HTERT RPE-1 (cell line): ENCODE measurements around the gene ZNF783.

Experiments used
- in situ Hi-C: fragments of 300-500 bp; cut with MboI; formaldehyde crosslinking; loops from 4 replicates; pipeline ENCODE4 v1.14.3; 2020; ENCODE audit warnings: low sequenced_read_pairs

Gene ZNF783

DNA sequence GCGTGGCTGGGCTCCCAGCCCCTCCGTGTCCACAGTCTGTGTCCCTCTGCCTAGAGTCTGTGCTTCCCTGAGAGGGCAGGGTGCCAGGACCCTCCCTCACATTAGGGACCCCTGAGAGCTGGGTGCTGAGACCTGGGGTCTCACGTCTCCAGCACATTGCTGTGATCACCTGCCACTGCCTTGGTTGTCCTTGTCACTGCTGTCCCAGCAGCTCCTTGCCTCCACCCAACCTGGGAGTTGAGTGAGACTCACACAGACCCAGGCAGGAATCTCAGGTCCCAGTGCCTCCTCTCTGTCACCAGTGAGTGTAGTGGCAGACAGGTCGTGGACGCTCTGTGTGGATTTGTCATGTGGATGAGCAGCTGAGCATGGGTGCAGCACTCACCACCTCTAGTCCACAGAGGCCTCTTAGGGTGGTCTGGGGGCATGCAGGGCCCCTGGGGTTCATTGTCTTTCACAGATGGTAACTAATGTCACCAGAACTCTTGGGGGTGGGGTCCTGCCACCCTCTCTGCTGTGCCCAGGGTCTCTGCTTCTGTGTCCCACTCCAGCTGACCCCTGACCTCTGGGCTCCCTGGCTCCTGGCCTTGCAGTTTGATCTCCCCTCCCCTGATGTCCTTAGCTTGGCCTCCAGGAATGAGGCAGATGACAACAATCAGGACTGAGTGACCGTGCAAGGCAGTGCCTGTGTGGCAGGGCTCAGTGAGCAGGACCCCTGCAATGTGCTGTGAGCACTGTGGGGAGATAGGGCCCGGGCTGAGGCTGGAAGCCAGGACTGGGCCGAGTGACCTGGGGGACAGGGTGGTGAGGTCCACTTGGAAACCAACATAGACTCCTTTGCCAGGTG lies 18.9 kb downstream of the ZNF783 start:
- in situ Hi-C loops, result no loop called here

DNA sequence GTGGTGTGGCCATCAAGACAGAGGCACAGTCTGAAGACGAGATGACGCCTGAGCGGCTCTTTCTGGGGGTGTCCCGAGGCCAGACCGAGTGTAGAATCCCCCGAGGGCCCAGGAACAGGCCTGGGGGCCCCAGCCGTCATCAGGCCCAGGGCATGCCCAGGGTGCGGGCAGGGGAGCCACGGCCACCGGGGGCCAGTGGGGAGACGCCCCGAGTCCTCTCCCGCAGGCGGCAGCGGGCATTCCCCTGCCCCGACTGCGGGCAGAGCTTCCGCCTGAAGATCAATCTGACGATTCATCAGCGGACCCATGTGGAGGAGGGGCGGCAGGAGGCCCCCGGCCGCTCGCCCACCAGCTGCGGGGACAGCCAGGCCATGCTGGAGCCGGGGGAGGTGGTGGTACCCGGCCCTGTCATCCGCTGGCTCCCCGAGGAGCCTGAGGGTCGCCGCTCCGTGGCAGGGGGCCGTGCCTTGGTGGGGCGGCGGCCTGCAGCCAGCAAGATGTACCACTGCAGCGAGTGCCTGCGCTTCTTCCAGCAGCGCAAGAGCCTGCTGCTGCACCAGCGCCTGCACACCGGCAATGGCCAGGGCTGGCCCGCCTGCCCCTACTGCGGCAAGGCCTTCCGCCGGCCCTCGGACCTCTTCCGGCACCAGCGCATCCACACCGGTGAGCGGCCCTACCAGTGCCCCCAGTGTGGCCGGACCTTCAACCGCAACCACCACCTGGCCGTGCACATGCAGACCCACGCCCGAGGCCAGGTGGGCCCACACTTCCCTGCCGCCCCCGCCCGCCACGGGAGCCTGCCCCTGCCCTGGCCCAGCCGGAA lies 19.7 kb downstream of the ZNF783 start:
- in situ Hi-C loops, result no loop called here

DNA sequence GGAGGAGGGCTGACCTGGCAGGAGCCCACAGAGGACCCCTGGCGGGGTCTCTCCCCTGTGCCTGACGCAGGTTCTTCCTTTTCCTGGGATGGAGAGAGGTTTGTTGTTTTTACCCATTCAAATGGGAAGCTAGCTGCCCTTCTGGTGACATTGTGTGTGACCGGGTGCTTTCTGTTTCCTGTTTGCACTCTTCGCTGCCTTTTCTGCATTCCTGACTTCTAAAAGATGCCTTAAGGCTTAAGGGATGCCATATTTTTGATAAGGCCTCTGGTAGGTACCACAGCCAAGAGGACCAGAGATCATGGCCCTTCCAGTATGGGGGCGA lies 20.3 kb downstream of the ZNF783 start:
- in situ Hi-C loops, result no loop called here

DNA sequence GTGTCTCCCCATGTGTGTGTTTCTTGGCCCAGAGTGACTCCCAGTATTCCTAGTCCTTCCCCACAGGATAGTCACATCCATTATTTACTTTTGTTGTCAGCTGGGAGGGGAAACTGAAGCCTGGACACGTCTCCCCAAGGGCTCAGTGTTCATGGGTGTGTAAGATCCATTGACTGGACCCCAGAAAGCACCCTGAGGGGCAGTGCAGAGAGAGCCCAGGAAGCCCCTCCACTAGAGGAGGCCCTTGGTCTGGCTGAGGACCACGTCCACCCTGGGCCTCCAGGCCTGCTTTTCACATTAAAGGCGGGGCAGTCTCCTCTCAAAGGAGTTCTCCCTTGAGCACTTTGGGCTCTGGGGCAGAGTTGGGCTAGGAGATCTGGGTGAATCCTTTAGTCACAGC lies 21.3 kb downstream of the ZNF783 start:
- in situ Hi-C loops, result no loop called here

DNA sequence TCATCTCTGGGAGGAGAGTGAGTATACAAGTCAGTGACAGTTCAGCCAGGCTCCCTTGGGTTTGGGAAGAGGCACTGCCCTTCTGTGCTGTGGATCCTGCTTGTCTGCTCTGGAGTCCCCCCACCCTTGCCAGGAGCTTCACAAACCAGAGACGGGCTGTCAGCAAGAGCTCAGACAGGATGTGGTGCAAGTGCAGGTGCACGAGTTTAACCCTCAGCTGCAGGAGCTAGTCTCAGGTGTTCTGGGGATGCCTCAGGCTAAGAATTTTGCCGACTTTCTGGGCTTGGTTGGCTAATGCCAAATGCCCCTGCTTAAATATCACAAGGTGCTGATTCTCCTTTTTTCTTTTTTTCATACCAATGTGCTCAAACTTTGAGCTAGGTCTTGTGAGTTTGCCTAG lies 22.3 kb downstream of the ZNF783 start:
- in situ Hi-C loops, result no loop called here

DNA sequence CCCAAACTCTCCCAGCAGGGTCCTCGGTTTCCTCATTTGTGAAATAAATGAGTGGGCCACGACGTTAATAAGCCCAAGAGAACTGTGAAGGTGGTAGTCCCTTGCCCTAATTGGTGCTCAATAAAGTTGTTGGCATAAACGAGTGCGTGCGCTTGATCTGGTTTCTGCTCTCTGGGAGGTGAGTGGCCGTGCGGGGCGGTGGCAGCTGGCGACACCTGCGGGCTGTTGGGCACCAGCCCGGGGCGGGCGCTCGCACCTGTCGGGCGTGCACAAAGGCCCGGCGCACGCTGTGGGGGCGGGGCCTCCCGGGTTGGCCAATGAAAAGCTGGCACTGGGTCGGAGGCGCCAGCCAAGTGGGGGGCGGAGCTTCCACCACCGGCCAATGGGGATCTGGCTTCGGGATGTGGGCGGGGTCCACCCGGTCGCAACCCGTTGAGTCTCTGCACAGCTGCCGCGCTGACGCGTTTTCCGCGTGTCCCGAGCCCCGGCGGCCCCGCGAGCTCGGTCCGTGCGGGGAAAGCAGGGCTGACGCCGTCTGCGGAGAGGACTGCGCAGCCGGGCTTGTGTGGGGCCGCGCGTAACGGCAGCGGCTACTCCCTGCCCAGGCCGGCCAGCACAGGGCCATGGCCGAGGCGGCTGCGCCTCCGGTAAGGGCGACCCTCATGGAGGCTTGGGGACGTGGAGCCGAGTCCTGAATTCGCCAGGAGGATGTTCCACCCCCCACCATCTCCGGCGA lies 23.0 kb downstream of the ZNF783 start:
- in situ Hi-C loops, result no loop called here

DNA sequence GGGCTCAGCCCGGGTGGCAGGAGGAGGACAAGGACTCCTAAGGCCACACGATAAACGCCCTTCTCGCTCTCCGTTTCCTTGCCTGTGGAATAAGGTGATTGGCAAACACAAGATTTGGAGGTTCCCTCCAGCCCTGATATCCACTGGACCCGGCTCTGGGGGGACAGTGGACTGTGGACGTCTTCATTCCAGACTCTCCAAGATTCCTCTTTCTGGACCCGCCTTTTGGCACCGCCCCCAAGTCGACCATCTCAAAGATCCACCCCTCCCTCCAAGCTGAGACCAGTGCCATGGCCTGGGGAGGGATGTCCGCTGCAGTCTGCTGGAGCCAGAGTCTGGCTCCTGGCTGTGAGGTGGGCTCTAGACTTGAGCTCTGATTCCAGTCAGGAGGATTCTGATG lies 23.6 kb downstream of the ZNF783 start:
- in situ Hi-C loops, result no loop called here

DNA sequence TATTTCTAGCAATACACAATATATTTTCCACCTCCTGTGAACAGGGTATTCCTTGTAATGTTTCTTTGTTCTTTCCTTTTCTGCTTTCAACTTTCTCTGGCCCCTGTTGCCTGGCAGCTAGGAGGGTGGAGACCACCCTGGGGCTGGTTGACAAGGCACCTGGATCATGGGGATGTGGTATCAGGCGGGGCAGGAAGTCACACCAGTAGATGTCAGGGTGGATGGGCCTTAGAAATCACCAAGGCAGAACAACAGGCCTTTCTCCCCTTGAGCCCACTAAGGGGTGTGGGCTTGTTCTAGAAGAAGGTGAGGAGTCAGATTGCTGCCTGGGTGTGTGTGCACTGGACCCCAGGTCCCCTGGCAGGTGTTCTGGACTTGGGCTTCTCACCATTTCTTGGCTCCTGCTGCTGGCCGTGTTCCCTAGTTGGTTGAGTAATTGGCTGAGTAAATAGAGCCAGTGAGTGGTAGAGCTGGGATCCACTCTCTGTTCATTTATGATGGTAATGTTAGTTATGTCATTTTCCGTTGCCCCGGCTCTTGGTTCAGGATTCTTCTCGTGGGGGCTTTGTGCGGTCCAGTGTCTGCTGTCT lies 24.9 kb downstream of the ZNF783 start:
- in situ Hi-C loops, result no loop called here

DNA sequence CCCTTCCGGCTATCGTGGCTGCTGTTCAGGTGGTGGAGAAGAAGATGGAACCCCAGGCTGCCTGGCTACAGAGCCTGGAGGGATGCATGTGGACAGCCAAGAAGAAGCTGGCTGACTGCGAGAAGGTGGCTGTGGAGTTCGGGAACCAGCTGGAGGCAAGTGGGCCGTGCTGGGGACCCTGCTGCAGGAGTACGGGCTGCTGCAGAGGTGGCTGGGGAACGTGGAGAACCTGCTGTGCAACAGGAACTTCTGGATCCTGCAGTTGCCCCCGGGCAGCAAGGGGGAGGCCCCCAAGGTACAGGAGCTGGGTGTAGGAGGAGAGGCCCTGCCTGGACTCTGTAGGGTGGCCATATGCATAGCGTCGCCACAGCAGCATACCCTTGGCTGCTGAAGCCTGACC lies 25.6 kb downstream of the ZNF783 start:
- in situ Hi-C loops, result no loop called here

DNA sequence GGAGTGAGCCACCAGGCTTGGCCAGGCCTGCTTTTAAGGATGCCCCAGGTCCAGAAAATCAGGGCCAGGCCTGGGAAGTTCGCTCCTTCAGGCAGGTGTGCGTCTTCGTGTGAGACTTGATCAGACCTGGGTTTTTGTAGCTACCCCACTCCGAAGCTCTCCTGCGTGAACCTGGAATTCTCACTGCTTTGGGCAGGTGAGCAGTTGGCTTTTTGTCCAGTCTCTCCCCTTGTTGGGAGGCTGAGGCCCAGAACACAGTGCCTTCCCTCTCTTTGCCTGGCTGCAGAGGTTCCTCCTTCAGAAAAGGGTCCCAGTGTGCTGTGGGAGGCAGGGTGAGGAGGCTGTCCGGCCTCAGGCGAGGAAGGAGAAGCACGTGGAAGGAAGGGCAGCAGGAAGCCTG lies 27.3 kb downstream of the ZNF783 start:
- in situ Hi-C loops, result no loop called here

DNA sequence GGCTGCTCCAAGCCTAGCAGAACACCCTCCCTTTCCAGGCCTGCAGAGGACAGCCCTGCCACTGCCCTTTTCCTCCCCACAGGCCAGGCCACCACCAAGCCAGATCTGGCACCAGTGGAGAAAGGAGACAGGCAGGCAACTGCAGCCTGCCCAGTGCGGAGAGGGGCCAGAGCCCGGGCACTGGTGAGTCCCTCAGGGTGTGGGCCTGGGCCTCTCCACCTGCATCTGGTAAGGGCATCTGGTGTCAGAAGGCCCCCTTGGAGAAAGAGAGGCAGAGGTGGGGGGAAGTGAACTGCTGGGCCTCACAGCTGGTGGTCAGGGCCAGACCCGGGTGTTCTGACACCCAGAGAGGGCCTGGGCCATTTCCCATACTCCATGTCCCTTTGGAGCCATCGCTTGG lies 27.9 kb downstream of the ZNF783 start:
- in situ Hi-C loops, result no loop called here

DNA sequence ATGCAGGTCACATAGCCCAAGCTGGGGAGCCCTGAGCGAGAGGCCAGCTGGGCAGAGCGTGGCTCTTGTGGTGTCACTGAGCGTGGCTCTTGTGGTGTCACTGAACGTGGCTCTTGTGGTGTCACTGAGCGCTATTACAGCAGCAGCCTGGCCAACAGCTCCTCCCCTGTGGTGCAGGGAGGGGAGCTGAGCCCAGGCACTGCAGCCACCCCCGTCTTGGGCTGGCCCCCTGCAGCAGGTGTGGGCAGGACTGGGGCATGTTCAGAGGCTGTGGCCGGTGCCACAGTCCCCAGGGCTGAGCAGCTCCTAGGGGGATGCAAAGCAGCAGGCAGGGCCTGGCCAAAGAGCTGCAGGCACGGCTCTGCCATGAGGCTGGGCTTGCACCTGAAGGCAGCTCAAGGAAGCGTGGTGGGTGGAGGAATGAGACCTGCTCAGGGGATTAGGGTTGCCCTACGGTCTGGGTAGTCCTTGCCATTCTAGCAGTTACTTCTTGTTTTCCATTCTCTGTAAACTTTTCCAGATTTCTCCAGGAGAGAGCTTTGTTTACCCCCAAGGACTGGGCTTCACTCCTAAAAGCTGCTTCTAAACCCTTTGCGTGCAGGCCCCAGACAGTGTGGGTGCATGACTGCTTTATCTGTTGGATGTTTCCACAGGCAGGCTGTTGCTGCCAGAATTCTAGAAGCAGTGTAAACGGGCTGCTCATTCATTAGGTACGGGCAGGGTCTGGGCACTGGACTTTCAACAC lies 29.2 kb downstream of the ZNF783 start:
- in situ Hi-C loops, result no loop called here

DNA sequence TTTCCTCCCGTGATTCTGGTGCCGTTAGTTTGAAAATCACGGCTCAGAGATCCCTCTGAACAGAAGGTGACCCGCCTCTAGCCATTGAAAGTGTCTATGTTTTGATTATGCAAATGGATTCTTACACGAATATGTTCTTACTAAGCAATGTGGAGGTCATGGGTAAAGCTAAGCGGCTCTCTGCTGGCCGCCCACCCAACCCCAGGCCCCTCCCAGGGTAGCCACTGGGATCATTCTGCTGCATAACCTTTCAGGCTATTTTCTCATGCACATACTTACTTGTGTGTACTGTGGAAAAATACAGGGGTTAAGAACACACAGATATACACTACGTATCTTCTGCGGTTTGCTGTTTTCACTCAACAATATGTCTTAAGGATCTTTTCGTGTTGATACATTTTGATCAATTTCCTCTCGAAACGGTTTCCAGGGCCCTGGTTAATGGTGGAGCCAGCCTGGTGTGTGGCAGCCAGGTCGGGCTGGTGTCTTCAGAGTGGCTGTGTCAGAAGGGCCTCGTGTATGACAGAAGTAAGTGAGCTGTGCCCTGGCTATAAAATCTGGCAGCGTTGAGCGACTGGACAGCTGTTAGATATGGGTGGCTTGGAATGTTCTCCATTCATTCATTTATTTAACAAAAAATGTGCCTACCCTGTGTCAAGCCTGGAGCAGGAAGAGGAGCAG lies 29.9 kb downstream of the ZNF783 start:
- in situ Hi-C loops, result no loop called here

DNA sequence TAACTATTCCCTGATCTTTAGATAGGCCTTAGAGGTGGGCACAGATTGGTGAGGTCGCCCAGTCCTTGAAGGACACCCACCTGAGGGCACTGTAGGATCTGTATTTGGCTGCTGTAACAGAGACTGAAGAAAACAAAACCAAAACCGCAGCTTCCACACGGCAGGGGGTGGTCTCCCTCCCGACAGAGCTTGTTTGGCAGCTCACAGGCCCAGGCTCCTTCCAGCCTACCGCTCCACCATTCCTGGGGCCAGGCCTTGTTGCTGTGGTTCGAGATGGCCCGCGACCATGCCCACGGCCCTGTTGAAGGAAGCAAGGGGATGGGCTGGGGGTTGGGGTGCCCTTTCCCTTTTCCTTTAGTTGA lies 30.4 kb downstream of the ZNF783 start:
- in situ Hi-C loops, result no loop called here

DNA sequence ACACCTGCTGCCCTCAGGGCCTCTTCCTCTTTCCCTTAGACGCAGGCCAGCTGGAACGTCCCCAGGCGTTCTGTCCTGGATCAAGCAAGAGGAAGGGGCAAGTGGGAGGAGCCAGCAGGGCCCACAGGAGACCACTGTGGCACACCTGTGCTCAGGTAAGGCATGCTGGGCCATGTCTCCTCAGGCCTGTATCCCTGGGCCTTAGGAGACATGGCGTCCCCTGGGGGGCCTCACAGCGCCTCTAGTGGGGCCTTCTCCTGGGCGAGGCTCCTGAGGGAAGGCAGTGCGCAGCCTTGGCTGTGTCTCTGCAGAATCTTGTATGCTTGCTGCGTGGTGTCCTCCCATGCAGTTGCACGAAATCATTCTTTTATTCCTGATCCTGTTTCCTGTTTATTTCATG lies 31.3 kb downstream of the ZNF783 start:
- in situ Hi-C loops, result no loop called here

DNA sequence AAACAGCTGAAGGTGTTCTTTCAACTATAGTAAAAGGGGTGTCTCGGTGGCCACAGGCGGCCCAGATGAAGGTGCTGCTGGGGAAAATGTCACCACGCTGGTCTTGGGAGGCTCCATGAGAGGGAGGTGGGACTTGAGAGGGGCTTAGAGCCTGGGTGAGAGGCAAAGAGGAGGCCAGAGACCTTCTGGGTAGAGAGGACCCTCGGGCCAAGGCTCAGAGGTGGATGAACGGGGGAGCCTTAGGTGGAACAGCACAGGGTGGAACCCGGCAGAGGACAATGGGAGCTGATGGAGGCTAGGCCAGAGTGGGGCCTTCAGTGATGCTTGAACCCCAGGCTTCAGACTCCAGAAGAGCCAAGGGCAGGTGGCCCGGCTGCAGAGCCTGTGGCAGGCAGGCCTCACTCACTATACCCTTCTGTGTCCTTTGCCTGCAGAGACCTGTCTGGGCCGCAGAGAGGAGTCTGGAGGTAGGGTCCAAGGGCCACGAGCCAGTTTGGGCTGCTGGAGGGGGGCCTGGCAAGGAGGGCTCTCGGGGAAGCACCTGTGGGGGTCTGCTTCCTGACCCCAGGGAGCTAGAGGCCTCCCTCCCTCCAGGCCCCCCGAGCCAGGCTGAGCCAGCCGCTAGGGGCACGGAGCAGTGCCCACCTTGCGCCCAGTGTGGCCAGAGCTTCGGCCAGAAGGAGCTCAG lies 32.1 kb downstream of the ZNF783 start:
- in situ Hi-C loops, result no loop called here

DNA sequence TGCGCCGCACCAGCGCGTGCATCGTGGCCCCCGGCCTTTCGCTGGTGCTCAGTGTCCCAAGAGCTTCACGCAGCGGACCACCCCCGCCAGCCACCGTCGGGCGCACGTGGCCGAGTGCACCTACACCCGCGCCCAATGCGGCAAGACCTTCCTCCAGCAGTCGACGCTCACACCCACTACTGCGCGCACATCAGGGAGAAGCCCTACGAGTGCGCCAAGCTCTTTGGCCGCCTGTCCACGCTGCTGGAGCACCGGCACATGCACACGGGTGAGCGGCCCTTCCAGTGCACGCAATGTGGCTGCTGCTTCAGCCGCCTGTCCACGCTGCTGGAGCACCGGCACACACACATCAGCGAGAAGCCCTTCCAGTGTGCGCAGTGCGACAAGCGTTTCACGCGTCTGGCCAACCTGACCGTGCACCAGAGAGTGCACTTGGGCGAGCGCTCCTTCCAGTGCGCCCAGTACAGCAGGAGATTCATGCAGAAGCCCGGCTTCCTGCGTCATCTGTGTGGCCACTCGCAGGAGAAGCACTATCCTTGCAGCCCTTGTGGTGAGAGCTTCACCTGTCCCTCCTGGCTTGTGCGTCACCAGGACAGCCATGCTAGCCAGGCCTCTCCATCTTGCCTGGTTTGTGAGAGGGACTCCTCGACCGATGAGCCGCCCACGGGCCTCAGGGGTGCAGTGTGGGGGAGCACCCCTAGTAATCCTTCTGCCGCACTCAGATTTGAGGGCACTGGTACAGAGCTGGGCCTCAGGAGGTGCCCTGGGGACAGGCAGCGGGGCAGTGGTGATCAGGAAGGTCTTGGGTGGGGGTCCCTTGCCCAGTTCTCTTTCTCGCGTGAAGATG lies 32.9 kb downstream of the ZNF783 start:
- in situ Hi-C loops, result no loop called here

DNA sequence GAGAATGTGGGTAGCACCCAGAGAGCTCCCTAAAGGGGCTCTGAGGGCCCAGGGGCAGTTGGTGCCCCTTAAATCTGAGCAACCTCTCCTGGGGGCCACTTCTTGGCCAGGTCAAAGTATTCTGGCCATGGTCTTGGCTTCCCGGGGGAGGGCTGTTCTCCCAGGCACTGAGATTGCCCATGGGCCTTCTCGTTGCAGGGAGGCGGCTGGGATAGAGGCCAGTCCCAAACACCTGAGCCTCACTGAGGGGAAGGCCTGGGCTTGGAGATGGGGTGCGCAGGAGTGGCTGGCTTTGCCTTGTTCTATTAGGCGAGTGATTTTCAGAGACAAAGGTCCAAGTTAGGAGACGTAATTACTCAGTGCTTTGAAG lies 33.5 kb downstream of the ZNF783 start:
- in situ Hi-C loops, result no loop called here

DNA sequence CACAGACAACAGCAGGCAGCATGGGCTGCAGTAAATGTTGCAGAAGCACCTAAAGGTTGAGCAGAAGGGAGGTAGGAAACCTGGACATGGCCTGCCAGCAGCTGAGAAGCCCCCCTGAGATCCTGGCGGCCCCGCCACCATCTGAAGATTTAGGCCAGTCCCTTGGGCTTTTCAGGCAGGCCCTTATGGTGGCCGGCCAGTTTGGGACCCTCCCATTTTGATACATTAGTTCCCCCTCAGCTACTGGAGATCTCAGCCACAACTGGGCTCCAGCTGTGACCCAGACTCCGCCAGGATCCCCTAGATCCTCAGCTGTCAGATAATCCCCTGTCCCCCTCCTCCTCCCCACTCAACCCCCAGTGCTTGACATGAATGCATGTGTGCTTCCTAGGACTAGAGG lies 34.4 kb downstream of the ZNF783 start:
- in situ Hi-C loops, result no loop called here
